Adipocyte (in vitro differentiated cells): ENCODE data around the gene C15orf61.

Experiments
- DNase-seq: peaks from one replicate; pipeline ENCODE4 v3.0.0-alpha.2; 2015; ENCODE audit warnings: low read depth
- H3K27me3 ChIP-seq: replicated peaks from 2 replicates; pipeline ENCODE4 v1.7.0; 2013; ENCODE audit warnings: mild to moderate bottlenecking, low read length, moderate library complexity; ENCODE audit not compliant: control insufficient read depth, insufficient read depth
- H3K36me3 ChIP-seq: 2 replicates; pipeline ENCODE4 v1.7.0; 2013; ENCODE audit warnings: low read length, mild to moderate bottlenecking, moderate library complexity; ENCODE audit not compliant: control insufficient read depth, insufficient read depth, severe bottlenecking
- H3K4me1 ChIP-seq: 2 replicates; pipeline ENCODE4 v1.7.0; 2013; ENCODE audit warnings: mild to moderate bottlenecking, low read length, moderate library complexity; ENCODE audit not compliant: control insufficient read depth, insufficient read depth
- H3K4me3 ChIP-seq: 2 replicates; pipeline ENCODE4 v1.7.0; 2013; ENCODE audit warnings: mild to moderate bottlenecking, low read length, moderate library complexity
- H3K9ac ChIP-seq: 2 replicates; pipeline ENCODE4 v1.7.0; 2013; ENCODE audit warnings: mild to moderate bottlenecking, low read length, moderate library complexity
- H3K9me3 ChIP-seq: 2 replicates; pipeline ENCODE4 v1.7.0; 2013; ENCODE audit warnings: mild to moderate bottlenecking, low read length, moderate library complexity; ENCODE audit not compliant: control insufficient read depth

C15orf61 gene

DNA sequence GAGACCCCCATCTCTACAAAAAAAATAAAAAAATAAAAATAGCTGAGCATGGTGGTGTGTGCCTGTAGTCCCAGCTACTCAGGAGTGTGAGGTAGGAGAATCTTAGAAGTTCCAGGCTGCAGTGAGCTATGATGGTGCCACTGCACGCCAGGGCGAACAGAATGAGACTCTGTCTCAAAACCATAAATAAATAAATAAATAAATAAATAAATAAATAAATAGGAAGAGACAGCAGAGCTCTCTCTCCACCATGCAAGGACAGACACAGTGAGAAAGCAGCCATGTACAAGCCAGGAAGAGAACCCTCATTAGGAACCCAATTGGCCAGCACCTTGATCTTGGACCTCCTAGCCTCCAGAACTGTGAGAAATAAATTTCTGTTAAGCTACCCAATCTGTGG lies 5.4 kb upstream of the C15orf61 start:
- H3K36me3 ChIP-seq, result peaks cover 52% of the 10 kb centered on the region
- no peak overlapping the region for H3K9ac ChIP-seq
- H3K4me3 ChIP-seq, result no peak overlapping the region
- no peaks in the 10 kb centered on the region for H3K9me3 ChIP-seq
- peaks cover 48% of the 10 kb centered on the region for H3K4me1 ChIP-seq
- no peaks in the 10 kb centered on the region for H3K27me3 ChIP-seq
- DNase-seq, result no peak

DNA sequence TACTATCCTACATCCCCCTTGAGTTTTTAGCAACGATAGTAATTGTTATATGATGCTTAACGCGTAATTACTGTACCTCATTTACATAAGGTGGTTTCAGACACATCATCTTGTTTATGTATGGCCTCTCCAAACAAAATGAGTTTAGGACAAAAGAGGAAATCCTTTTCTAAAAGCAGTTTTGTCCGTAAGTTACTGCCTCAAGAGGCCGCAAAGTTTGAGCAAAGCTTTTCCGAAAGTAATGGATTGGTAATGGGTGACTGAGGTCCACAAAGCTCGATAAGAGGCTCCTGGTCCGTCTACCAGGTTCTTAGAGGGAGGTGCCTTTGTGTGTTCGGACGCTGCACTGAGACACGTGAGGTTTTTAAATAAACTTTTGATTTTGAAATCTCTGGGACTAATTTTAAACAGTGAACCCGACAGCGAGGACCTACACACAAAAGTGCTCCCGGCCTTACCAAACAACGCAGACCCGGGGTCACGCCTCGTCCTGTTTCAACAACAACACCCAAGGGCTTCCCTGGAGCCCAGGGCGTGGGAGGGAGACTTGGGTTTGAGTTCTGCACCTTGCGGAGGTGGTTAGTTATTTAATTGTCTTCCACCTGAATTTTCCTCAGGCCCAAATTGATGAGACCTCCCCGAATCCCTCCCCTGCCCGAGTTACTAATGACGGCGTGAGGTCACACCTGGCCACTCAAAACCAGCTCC lies 456 bp upstream of the C15orf61 start:
- H3K4me1 ChIP-seq, result peaks cover 34% of the 10 kb centered on the region
- H3K27me3 ChIP-seq, result no peaks in the 10 kb centered on the region
- H3K9ac ChIP-seq, result peak overlapping the region; percentile 100
- no peaks in the 10 kb centered on the region for H3K9me3 ChIP-seq
- peaks cover 20% of the 10 kb centered on the region for H3K36me3 ChIP-seq
- H3K4me3 ChIP-seq, result peak overlapping the region; percentile 89
- peak; percentile 54 for DNase-seq

DNA sequence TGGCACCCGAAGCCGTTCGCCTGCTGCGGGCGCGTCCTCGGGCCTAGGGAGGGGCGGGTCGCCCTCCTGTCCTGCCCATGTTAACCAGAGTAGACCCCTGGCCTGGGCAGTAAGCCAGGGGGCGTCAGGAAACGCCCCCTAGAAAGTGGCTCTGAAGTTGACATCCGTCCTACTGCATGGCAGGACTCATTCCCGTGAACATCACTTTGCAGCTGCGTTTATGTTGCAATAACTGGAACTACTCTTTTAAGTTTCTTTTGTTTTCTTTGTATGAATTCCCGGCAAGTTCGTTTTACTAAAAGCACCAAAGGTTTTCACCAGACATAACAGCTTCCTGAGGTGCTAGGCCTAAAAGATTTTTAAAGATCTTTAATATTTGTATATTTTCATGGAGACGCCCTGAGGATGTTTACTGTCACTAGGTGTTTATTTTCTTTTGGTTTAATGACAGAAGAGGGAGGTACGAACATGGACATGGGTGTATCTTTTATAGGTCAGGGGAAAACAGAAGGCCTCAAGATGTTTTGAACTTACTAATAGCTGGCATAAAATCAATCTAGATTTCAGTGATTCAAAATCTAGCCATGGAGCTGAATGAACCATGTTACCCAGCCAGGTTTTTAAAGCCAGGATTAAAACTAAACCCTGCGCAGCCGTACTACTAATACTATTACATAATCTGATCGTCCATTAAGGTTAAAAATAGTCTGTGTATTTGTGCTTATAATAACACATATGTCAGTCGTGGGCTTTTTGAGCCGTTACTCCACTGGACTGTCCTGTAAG lies 1.0 kb downstream of the C15orf61 start:
- H3K9me3 ChIP-seq, result no peaks in the 10 kb centered on the region
- peak overlapping the region; percentile 89 for H3K4me3 ChIP-seq
- no peaks in the 10 kb centered on the region for H3K27me3 ChIP-seq
- peak; percentile 72 for DNase-seq
- peaks cover 34% of the 10 kb centered on the region for H3K4me1 ChIP-seq
- H3K36me3 ChIP-seq, result peaks cover 22% of the 10 kb centered on the region
- peak overlapping the region; percentile 100 for H3K9ac ChIP-seq

DNA sequence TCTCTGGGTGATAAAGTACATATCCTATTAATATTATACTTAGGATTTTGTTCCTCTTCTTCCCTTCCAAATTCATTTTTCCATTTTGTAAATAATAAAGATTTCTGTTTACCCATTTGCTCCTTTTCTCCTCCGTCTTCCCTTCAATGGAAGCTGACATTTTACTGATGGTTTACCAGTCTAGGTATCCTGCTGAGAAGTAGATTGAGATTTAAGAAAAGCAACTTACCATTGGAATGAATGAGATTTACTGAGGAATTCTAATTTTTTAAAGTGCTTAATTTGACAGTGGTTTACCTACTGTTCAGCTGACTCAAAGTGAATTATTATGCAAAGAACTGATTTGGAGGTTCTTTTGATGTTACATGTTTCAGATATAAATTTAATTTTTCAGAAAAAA lies 2.4 kb downstream of the C15orf61 start:
- peak overlapping the region; percentile 100 for H3K9ac ChIP-seq
- peaks cover 34% of the 10 kb centered on the region for H3K4me1 ChIP-seq
- H3K27me3 ChIP-seq, result no peaks in the 10 kb centered on the region
- no peaks in the 10 kb centered on the region for H3K9me3 ChIP-seq
- H3K4me3 ChIP-seq, result peak overlapping the region; percentile 89
- H3K36me3 ChIP-seq, result peaks cover 30% of the 10 kb centered on the region
- DNase-seq, result no peak

DNA sequence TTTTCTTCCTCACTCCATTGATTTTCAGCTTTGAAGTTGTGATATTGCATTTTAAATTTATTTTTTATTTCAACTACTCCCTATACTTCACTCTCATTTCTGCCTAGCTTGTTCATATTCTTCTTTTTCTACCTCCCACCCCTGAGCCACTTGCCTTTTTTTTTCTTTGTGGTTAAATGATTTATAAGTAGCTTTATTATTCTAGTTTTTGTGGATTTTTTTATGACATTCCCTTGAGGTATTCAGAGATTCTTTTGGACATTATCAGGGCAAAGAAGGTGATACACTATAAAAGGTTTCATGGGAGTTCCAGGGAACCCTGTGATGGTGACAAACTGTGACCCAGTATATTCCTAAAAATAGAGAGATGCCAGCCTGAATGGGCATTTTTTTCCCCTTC lies 3.3 kb downstream of the C15orf61 start:
- peaks cover 30% of the 10 kb centered on the region for H3K4me1 ChIP-seq
- DNase-seq, result no peak
- H3K4me3 ChIP-seq, result peak overlapping the region; percentile 89
- H3K9ac ChIP-seq, result peak overlapping the region; percentile 100
- H3K36me3 ChIP-seq, result peaks cover 31% of the 10 kb centered on the region
- no peaks in the 10 kb centered on the region for H3K27me3 ChIP-seq
- no peaks in the 10 kb centered on the region for H3K9me3 ChIP-seq

DNA sequence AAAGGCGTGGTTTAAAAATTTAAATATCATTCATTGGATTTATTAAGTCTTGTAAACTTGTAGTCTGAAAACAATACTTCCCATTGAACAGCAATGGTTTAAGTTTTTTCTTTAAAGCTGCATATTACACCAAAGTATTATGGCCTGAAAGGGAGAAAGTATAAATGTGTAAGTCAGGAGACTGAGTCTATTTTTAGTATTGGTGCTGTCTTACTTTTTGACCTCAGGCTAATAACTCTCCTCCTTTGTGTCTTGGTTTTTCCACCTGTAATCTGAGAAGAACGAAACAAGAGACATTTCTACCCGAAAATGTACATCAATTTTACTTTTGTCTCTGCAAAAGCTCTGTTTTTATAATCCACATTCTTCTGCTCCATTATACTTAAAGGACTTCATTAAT lies 7.6 kb downstream of the C15orf61 start:
- Histone ChIP-seq H3K4me1 (peaks cover 29% of the 10 kb centered on the region), H3K27me3 (no peaks in the 10 kb centered on the region), H3K36me3 (peaks cover 31% of the 10 kb centered on the region), H3K9ac (no peak overlapping the region), H3K9me3 (no peaks in the 10 kb centered on the region), H3K4me3 (no peak overlapping the region)
- no peak for DNase-seq

DNA sequence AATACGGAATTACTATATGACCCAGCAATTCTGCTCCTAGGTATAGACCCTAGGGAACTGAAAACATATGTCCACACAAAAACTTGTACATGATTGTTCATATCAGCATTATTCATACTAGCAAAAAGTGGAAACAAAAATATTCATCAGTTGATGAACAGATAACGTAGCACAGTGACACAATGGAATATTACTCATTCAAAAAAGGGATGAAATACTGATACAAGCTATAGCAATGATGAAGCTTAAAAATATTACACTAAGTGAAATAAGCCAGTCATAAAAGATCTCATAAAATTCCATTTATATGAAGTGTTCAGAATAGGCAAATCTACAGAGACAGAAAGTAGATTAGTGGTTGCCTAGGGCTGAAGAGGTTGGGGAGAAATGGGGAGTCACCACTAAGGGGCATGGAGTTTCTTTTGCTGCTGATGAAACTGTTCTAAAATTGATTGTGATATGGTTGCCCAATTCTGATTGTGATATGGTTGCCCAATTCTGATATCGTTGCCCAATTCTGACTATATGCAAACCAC lies 10.5 kb downstream of the C15orf61 start:
- Histone ChIP-seq H3K27me3 (no peaks in the 10 kb centered on the region), H3K9ac (no peak overlapping the region), H3K4me1 (peaks cover 18% of the 10 kb centered on the region), H3K36me3 (peaks cover 25% of the 10 kb centered on the region), H3K9me3 (no peaks in the 10 kb centered on the region), H3K4me3 (peak overlapping the region; percentile 17)
- peak; percentile 67 for DNase-seq

DNA sequence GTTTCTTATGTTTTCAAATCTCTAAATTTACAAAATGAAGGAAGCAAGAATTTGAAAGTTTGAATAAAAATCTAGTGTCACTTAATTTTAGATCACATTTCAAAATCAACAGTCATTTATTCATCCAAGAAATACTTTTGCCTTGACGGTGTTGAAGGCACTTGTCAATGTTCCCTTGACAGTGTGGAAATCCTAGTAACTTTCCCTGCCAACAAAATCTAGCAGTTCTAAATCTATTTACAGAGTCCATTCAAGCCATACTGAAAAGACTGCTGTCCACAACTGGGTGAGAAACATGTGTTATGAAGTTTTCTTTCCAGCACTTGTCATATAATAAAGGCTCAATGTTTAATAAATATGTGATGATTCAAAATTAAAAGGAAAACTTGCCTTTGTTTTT lies 12.9 kb downstream of the C15orf61 start:
- Histone ChIP-seq H3K9ac (no peak overlapping the region), H3K4me1 (peaks cover 18% of the 10 kb centered on the region), H3K36me3 (peaks cover under 1% of the 10 kb centered on the region), H3K4me3 (no peak overlapping the region), H3K9me3 (no peaks in the 10 kb centered on the region), H3K27me3 (no peaks in the 10 kb centered on the region)
- DNase-seq, result no peak

DNA sequence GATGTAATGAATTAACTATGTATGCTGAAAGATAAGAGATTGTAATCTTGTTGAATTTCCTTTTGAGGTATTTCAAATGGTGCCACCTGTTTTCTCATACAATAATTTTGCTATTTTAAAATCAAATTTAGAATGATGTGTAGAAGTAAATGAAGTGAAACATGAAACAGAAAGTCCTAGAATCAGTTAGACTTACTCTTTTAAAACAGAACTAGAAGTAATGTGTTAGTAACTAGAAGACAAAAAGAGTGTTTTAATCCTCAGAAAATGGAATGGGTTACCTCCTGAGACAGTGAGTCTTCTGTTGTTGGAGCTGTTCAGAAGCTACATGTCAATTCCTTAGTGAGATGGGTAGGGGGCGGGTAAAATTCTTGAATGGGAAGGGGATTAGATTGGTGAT lies 13.4 kb downstream of the C15orf61 start:
- H3K9ac ChIP-seq, result no peak overlapping the region
- H3K4me1 ChIP-seq, result peaks cover 18% of the 10 kb centered on the region
- no peaks in the 10 kb centered on the region for H3K36me3 ChIP-seq
- H3K4me3 ChIP-seq, result no peak overlapping the region
- no peaks in the 10 kb centered on the region for H3K9me3 ChIP-seq
- H3K27me3 ChIP-seq, result no peaks in the 10 kb centered on the region
- DNase-seq, result no peak

DNA sequence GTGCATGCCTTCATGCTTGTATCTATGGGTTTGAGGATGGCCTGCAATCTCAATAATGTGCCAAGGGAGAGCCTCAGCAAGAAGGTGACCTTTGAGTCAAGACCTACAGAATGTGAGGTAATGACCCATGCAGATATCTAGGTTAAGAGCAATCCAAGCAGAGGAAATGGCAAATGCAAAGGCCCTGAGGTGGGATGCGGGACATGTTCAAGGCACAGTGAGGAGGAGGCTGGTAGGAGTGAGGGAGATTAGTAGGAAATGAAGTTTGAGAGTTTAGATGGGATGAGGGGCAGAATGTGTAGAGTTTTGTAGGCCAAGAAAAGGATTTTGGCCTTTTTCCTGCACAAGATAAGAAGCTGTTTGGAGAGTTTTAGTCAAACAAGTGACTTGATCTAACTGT lies 16.8 kb downstream of the C15orf61 start:
- DNase-seq, result no peak
- Histone ChIP-seq H3K36me3 (no peaks in the 10 kb centered on the region), H3K9me3 (no peaks in the 10 kb centered on the region), H3K4me3 (no peak overlapping the region), H3K27me3 (no peaks in the 10 kb centered on the region), H3K9ac (no peak overlapping the region), H3K4me1 (peaks cover 12% of the 10 kb centered on the region)
